GM12873 (cell line): ENCODE data around the gene OPN5.

Source experiments
- CTCF ChIP-seq: IDR thresholded peaks from 2 replicates; pipeline ENCODE4 v1.5.1; 2012; ENCODE audit warnings: low read depth, mild to moderate bottlenecking, moderate library complexity, low read length, control low read depth; ENCODE audit not compliant: insufficient read depth; ENCODE audit errors: missing control alignments

OPN5 gene

DNA sequence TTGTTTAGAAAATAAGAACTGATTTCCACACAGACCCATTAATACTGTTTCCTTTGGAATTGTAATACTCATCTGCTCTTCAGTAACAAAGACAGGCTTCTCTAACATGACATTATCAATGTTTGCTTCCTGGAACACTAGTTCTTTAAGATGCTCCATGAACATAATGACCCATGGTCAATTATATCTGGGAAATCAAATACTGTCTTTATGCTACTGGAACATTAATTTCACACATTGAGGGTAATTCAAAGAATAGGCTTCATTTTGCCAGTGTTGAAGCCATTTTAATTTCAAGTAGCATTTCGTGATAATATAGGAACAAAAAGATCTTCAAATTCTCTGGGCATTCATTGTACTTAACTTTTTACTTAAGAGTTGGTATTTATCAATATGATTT lies 80.9 kb downstream of the OPN5 start:
- no peak for TF ChIP-seq CTCF

DNA sequence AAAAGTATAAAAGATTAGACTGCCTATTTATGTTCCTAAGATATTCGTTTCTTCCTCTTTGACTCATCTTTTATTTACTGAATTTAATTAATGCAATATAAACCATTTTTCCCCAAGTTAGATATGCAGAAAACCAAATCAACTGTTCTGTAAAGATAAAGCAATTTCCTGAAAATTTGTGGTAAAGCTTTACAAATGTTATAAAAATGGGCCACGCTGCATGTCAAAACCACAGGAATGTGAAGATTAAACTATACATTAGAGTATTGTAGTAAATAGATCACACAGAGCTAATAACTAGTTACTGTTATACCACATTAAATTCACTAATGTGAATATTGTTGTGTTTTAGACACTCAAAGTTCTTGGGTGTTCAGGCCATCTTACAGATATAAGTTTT lies 83.4 kb downstream of the OPN5 start:
- TF ChIP-seq CTCF, result no peak

GRCh38 chr6:47875593-47875992 lies 93.8 kb downstream of the OPN5 start:
- TF ChIP-seq CTCF, result no peak
